Loucy (cell line): ENCODE data around the gene FBXO22.

Experiments
- CTCF ChIP-seq: fragments of 200-600 bp; sonication (generic); conservative IDR thresholded peaks from 2 replicates; pipeline ENCODE4 v1.5.1; 2014; ENCODE audit warnings: mild to moderate bottlenecking, antibody characterized with exemption, low read length
- EZH2phosphoT487 ChIP-seq: fragments of 200-600 bp; IDR thresholded peaks from 2 replicates; pipeline ENCODE4 v1.6.1; 2018; ENCODE audit warnings: antibody characterized with exemption, mild to moderate bottlenecking, moderate library complexity, borderline replicate concordance

GRCh38 chr15:75902129-75902557 is 1.5 kb upstream of the FBXO22 start:
- TF ChIP-seq CTCF: no peak
- no peak for TF ChIP-seq EZH2phosphoT487
